MM.1S (cell line): ENCODE results near the gene NUP214.

Experiments
- DNase-seq: peaks from one replicate; pipeline ENCODE4 v3.0.0-alpha.2; 2015
- H2AFZ ChIP-seq: fragments of 300-600 bp; sonication (generic); 2 replicates; pipeline ENCODE4 v1.6.0; 2016; ENCODE audit warnings: antibody characterized with exemption, low read length
- H3F3A ChIP-seq: fragments of 300-600 bp; sonication (generic); 2 replicates; pipeline ENCODE4 v1.6.1; 2016; ENCODE audit warnings: mild to moderate bottlenecking, antibody characterized with exemption, low read length, moderate library complexity, mixed read lengths; ENCODE audit not compliant: insufficient read depth
- H3K27ac ChIP-seq: fragments of 300-600 bp; sonication (generic); 2 replicates; pipeline ENCODE4 v1.5.1; 2016; ENCODE audit warnings: mild to moderate bottlenecking, low read length
- H3K27me3 ChIP-seq: fragments of 300-600 bp; sonication (generic); replicated peaks from 2 replicates; pipeline ENCODE4 v1.6.0; 2016; ENCODE audit warnings: low read length; ENCODE audit not compliant: insufficient read depth
- H3K36me3 ChIP-seq: fragments of 300-600 bp; sonication (generic); replicated peaks from 2 replicates; pipeline ENCODE4 v1.6.1; 2016; ENCODE audit warnings: mild to moderate bottlenecking, low read length, mixed read lengths; ENCODE audit not compliant: insufficient read depth
- H3K4me1 ChIP-seq: fragments of 300-600 bp; sonication (generic); 2 replicates; pipeline ENCODE4 v1.6.1; 2016; ENCODE audit warnings: low read length, mixed read lengths
- H3K4me2 ChIP-seq: fragments of 300-600 bp; sonication (generic); 2 replicates; pipeline ENCODE4 v1.6.0; 2016; ENCODE audit warnings: low read depth, low read length
- H3K4me3 ChIP-seq: fragments of 300-600 bp; sonication (generic); 2 replicates; pipeline ENCODE4 v1.5.1; 2016; ENCODE audit warnings: low read length, mixed read lengths
- H3K79me2 ChIP-seq: fragments of 300-600 bp; sonication (generic); 2 replicates; pipeline ENCODE4 v1.6.1; 2016; ENCODE audit warnings: mixed run types, low read length, mixed read lengths
- H3K9ac ChIP-seq: fragments of 300-600 bp; sonication (generic); 2 replicates; pipeline ENCODE4 v1.6.1; 2016; ENCODE audit warnings: low read length, mixed read lengths
- H3K9me2 ChIP-seq: fragments of 300-600 bp; sonication (generic); replicated peaks from 2 replicates; pipeline ENCODE4 v1.6.1; 2016; ENCODE audit warnings: mild to moderate bottlenecking, low read length, mixed read lengths; ENCODE audit not compliant: insufficient read depth
- H3K9me3 ChIP-seq: fragments of 300-600 bp; sonication (generic); replicated peaks from 2 replicates; pipeline ENCODE4 v1.6.1; 2016; ENCODE audit warnings: mild to moderate bottlenecking, low read length, mixed read lengths; ENCODE audit not compliant: insufficient read depth
- H4K20me1 ChIP-seq: fragments of 300-600 bp; sonication (generic); 2 replicates; pipeline ENCODE4 v1.6.1; 2016; ENCODE audit warnings: mild to moderate bottlenecking, low read length, moderate library complexity, mixed read lengths; ENCODE audit not compliant: insufficient read depth
- CTCF ChIP-seq: fragments of 300-600 bp; sonication (generic); IDR thresholded peaks from 2 replicates; pipeline ENCODE4 v1.5.1; 2016; ENCODE audit warnings: antibody characterized with exemption, low read length, mixed read lengths
- EZH2 ChIP-seq: fragments of 300-600 bp; sonication (generic); optimal IDR thresholded peaks from 2 replicates; pipeline ENCODE3; 2017; ENCODE audit warnings: low read depth, mild to moderate bottlenecking, antibody characterized with exemption, low read length, mixed read lengths
- EZH2phosphoT487 ChIP-seq: fragments of 300-600 bp; sonication (generic); IDR thresholded peaks from 2 replicates; pipeline ENCODE4 v1.6.1; 2018; ENCODE audit warnings: antibody characterized with exemption, low read length

The NUP214 gene

GRCh38 chr9:131160416-131161112 lies 35.2 kb downstream of the NUP214 start:
- Histone ChIP-seq H3K36me3 (peaks cover 6% of the 10 kb centered on the region; the same call in 1 of the 2 replicates), H4K20me1 (no peaks in the 10 kb centered on the region), H3K4me1 (no peaks in the 10 kb centered on the region), H3K9me2 (no peaks in the 10 kb centered on the region), H3K27ac (no peak overlapping the region), H2AFZ (no peak overlapping the region), H3K4me3 (no peak overlapping the region), H3K79me2 (peaks cover 3% of the 10 kb centered on the region; the same call in 1 of the 2 replicates), H3K9me3 (no peaks in the 10 kb centered on the region), H3K9ac (no peak overlapping the region), H3K4me2 (no peak overlapping the region), H3K27me3 (no peaks in the 10 kb centered on the region), H3F3A (no peaks in the 10 kb centered on the region)
- TF ChIP-seq EZH2phosphoT487: no peak
- TF ChIP-seq EZH2: no peak
- TF ChIP-seq CTCF: no peak
- no peak for DNase-seq

GRCh38 chr9:131161585-131161984 lies 36.2 kb downstream of the NUP214 start:
- Histone ChIP-seq H3K9me3 (no peaks in the 10 kb centered on the region), H2AFZ (no peak overlapping the region), H3K27me3 (no peaks in the 10 kb centered on the region), H3K36me3 (peaks cover 6% of the 10 kb centered on the region; the same call in 1 of the 2 replicates), H3K4me3 (no peak overlapping the region), H3K9ac (no peak overlapping the region), H3F3A (no peaks in the 10 kb centered on the region), H4K20me1 (no peaks in the 10 kb centered on the region), H3K79me2 (peaks cover 3% of the 10 kb centered on the region; the same call in 1 of the 2 replicates), H3K9me2 (no peaks in the 10 kb centered on the region), H3K4me1 (no peaks in the 10 kb centered on the region), H3K4me2 (no peak overlapping the region), H3K27ac (no peak overlapping the region)
- TF ChIP-seq EZH2 (no peak), CTCF (no peak), EZH2phosphoT487 (no peak)
- no peak for DNase-seq

- Histone ChIP-seq H3K4me3 (no peak overlapping the region), H3K9me3 (no peaks in the 10 kb centered on the region), H3K36me3 (peaks cover 6% of the 10 kb centered on the region; the same call in 1 of the 2 replicates), H3K9me2 (no peaks in the 10 kb centered on the region), H2AFZ (no peak overlapping the region), H3K4me1 (no peaks in the 10 kb centered on the region), H3K9ac (no peak overlapping the region), H3K79me2 (no peaks in the 10 kb centered on the region), H3K27me3 (no peaks in the 10 kb centered on the region), H3K4me2 (no peak overlapping the region), H3K27ac (no peak overlapping the region), H3F3A (no peaks in the 10 kb centered on the region), H4K20me1 (no peaks in the 10 kb centered on the region)
- TF ChIP-seq CTCF (no peak), EZH2phosphoT487 (no peak), EZH2 (no peak)
- DNase-seq: no peak
Observed at GRCh38 chr9:131162886-131163285, 37.5 kb downstream of the NUP214 start.
